Measurements from ENCODE around the gene ANKRD52.
"Not testable (repeated sequence)": the region's sequence is repeated elsewhere in the genome, so short reads cannot be mapped to it uniquely, and the experiment has no call there.

ANKRD52 gene

DNA sequence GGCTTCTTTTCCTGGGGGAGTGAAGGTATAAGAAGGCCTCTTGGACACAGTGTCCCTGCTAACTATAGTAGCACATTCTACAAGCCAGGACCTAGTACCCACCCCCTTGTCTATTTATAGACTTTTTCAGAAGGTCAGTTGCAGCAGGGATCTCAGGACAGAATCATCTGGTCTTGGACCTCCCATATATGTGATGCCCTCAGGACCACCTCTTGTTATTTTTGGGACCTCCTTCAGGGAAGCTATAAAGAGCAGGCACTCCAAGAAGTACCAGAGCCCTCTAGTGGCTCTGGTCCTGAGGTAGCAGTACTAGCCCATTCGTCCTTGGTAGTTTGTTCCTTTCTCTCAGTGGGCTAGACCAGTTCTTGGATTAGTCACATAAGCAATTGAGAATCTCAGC is 12.8 kb upstream of the ANKRD52 start:
- DNase-seq, result peak in 1 of 6 experiments; percentile 5

DNA sequence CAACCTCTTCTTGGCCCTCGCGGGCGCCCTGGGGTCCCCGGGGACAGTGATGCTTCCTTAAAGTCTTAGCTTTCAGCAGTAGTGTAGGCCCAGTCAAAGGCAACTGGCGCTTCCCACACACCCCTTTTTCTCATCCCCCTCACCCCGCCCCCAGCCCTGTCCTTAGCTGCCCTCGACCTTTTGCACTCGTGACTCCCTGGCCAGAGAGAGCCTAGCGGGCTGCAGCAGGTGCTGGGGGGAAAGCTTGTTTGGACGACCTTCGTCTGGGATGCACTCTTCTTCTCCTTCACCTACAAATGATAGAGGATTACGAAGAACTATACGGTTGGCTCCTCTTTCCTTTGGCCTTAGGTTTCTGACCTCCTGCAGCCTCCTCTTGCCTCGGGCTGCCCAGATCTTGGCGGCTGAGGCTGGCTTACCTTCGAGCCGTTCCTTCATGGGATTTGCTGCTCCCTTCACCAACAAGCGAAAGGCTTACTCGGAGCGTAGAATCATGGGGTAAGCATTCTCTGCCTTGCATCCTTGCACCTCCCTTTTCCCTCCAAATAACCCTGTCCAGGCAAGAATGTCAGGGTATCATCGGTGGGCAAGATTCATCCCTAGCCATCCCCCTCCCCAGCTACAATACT is 9.4 kb upstream of the ANKRD52 start:
- no peak for DNase-seq

DNA sequence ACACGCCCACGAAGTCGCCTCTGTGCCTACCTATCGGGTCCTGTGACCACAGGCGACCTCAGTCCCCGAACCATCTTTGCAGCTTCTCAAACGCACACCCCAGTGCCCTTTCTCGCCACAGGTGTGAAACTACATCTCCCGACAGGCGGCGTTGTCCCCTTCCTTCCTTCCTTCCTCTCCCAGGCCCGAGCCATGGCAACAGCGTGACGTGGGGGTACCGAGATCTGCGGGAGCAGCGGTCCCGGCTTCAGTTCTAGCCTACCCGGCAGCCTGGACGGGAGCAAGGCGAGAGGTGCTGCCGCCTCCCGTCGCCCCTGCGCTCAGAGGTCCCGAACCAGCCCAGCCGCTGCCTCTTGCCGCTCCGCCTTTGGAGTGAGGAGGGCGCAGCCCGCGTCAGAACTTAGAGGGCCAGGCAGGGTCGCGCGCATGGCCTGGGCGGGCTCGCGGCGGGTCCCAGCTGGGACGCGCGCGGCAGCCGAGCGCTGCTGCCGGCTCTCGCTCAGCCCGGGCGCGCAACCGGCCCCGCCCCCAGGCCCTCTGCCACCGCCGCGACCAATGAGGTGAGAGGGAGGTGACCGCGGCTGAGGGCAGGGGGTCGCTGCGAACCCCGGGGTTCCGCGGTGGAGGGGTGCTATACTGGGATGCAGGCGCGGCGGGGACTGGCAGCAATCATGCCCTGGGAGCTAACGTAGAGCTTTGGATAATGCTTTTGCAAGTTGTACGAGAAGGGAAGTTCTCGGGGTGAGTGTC is 8.7 kb upstream of the ANKRD52 start, which contains the start of gene COQ10A:
TSS of gene COQ10A (plus strand) at position 250 of the 750 bp plus-strand sequence. CDS start at position 427, 177 bp downstream.
- peak; percentile 83 to 93 (median 88) for DNase-seq

- not testable (repeated sequence) for DNase-seq
These were observed 8.0 kb upstream of the ANKRD52 start for GRCh38 chr12:56266068-56266692.

DNA sequence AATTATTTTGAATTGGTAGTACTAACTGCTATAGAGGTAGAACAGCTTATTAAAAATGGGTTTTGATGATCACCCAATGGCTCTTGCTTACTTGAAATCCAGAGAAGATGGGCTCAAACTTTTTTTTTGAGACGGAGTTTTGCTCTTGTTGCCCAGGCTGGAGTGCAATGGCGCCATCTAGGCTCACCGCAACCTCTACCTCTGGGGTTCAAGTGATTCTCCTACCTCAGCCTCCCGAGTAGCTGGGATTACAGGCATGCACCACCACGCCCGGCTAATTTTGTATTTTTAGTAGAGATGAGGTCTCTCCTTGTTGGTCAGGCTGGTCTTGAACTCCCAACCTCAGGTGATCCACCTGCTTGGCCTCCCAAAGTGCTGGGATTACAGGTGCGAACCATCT is 4.8 kb upstream of the ANKRD52 start:
- not testable (repeated sequence) for DNase-seq

- DNase-seq, result no peak
These were observed 3.5 kb upstream of the ANKRD52 start for GRCh38 chr12:56261503-56262232.

DNA sequence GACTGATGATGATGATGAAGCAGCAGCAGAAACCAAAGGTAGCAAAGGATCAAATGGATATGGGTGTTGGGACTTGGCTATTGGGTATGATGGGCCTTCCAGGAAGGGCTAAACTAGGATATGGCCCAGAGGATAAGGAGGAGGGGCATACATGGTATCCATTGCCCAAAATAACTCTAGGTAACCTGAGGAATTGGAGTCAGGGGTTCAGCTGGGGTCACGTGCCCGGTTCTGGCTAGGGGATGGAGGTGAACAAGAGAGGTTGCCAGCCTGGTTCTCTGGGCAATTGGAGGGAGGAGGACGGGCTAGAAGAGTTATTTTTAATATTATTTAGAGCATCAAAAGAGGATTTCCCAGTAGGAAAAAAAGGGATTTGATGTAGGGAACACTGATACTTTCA is 2.7 kb upstream of the ANKRD52 start:
- no peak for DNase-seq

DNA sequence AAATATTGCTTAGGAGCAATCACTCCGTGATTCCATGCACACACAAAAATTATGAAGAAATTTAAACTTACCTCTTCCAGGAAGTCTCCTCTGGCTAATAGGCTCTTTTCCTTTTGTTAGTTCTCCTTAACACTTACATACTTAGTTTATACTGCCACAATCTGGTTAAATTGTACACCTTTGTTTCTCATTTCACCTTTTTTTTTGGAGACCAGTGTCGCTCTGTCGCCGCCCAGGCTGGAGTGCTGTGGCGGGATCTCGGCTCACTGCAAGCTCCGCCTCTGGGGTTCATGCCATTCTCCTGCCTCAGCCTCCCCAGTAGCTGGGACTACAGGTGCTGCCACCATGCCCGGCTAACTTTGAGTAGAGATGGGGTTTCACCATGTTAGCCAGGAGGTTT is 2.2 kb upstream of the ANKRD52 start:
- DNase-seq, result no peak

DNA sequence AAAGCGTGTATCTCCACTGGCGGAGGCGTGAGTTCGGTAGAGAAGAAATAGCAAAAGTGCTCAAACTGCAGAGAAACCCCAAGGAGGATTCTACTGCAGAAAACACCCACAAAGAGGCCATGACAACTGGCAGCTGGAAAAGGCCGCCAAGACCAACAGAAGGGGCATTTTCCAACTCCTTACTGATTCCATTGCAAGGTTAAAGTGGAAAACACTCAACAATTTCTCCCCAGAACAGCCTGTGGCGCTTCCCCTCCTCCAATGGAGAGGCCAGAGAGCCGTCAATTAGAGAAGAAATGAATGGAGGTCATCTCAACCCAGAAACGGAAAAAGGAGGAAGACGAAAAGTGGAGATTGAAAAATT is 618 bp upstream of the ANKRD52 start:
- no peak for DNase-seq

DNA sequence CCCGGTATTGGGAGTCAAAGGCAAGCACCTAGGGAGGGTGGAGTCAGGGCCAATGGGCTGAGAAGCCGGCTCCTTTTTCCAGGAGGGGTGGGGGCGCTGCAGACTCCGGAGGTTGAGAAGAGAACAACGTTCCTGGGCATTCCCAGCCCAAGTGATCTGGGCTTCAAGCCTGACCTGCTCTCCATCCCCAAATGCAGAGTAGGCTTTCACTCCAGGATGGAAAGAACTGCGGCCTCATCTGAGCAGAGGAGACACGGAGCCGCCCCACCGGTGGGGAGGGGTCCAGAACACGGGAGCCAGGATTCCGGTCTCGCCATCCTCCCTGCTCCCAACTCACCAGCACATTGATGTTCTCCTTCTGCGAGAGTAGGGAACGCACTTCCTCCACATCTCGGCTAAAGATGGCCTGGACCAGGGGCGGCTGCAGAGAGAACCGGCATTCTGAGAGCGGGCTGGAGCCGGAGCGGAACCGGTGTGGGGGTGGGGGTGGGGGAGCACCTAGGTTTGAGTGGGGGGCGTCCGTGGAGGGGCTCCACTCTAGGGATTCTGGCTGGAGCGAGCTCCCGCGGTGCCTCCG is 605 bp downstream of the ANKRD52 start:
- DNase-seq, result peak in 1 of 6 experiments; percentile 25

DNA sequence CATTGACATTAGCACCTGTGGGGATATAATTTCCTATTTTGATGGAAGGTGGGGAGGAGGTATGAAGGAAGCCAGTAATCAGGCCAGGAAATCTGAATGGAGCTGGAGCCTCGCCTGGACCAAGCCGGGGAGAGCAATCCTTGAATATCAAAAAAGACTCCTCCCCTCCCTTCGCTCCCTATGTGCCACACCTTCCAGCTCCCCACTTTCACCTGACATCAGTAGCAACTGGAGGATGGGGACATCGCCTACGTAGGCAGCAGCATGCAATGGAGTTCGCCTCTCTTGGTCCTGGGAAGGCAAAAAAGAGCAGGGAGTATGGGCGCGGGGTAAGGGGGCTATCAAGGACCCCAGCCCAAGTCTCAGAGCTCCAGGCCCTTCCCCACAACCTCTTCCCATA is 1.1 kb downstream of the ANKRD52 start:
- no peak for DNase-seq

- DNase-seq, result no peak
These were observed 1.7 kb downstream of the ANKRD52 start for GRCh38 chr12:56256326-56256960.

DNA sequence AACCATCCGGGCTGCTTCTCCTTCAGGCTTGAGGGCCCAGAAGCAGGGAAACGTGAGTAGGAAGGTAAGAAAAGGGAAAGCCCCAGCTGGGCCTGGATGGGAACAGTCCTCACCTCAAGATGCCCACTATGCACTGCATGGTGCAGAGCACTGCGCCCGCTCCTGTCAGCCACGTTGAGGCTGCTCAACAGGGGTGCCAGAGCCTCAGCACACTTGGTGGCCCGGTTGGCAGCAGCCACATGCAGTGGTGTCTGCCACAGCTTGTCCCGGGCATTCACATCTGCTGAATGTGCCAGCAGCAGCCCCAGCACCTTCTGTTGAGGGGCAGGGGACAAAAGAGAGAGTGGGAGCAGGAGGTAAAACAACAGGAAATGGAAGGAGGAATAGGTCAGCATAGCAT is 2.5 kb downstream of the ANKRD52 start:
- DNase-seq, result no peak

DNA sequence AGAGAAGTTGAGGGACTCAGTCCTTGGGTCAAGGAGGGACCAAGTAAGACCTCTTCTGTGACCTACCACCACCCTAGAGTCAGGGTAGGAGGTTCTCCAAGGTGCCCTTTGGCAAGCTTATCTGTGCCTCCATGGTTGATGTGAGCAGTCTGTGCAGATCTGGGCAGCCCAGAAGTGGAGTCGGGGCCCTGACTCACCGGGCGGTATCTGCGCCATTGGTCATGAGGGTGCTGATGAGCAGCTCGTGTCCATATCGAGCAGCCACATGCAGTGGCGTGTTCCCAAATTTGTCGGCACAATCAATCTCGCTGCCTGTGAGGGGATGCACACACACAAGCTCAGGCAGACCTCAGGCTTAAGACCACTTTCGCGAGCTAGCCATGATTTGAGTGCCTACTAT is 5.1 kb downstream of the ANKRD52 start:
- no peak for DNase-seq

- no peak for DNase-seq
These were observed 5.5 kb downstream of the ANKRD52 start for GRCh38 chr12:56252649-56253048.

DNA sequence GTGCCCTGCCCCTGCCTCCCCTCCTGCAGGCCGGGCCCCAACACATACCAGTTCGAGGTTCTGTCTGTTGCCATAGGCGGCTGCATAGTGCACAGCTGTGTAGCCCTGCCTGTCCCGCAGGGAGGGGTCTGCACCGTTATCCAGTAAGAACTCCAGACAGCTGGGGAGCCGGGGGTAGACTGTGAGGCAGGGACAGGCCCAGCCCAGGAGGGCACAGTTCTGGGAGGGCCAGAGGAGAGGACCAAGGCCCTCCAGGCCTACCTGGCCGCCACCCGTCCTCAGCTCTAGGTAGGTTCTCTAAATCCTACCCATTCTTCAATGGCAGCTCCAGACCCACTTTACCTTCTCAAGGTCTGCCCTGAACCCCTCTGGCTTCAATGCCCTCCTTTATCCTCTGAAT is 9.5 kb downstream of the ANKRD52 start:
- DNase-seq, result no peak

DNA sequence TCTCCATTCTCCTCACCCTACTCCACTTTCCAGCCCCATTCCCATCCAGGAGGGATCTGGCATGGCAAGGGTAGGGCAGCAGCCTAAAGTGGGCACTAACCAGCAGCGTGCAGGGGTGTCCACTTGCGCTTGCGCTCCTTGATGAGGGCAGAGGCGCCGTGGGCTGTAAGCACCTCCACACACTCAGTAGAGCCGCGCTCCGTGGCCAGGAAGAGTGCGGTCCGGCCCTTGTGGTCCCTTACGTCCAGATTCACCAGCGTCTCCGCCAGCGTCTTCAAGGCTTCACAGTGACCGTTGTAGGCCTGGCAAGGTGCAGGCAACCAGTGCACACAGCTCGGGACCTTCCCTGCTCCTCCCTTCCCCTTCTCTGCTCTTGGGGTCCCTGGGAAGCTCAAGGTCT is 10.3 kb downstream of the ANKRD52 start:
- no peak for DNase-seq

DNA sequence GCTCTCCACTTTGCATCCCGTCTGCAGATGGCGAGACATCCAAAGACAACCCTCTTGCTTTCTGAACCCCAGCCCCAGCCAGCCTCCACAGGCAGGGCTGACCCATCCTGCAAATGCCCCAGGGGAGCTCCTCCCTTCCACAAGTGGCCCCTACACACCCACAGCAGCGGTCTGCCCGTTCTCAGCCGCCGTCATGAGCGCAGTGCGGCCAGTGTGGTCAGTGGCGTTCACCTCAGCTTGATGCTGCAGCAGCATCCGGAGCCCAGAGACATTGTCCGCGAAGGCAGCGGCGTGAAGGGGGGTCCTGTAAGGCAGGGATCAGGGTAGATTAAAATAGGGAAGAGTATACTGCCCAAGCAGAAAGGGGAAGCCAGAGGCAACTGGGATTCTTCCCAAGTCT is 13.7 kb downstream of the ANKRD52 start:
- no peak for DNase-seq

GRCh38 chr12:56243731-56244181 is 14.4 kb downstream of the ANKRD52 start:
- DNase-seq, result no peak

DNA sequence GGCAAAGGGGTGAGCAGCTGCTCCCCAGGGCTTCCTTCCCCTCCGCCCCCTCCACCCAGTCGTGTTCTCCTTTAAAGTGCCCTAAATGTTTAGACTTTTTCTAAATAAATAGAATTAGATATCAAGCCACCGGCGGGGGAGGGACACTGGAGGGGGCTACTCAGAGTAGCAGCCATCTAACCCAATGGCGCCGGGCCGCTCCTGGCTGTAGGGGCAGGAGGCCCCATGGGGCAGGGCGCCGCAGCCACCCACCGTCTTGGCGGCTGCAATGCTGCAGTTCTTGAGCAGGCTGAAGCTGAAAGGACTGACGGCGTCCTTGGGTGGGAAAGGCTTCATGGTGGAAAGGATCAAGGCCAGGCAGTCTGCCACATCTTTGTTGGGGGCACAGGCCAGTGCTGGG is 15.2 kb downstream of the ANKRD52 start:
- DNase-seq, result no peak

DNA sequence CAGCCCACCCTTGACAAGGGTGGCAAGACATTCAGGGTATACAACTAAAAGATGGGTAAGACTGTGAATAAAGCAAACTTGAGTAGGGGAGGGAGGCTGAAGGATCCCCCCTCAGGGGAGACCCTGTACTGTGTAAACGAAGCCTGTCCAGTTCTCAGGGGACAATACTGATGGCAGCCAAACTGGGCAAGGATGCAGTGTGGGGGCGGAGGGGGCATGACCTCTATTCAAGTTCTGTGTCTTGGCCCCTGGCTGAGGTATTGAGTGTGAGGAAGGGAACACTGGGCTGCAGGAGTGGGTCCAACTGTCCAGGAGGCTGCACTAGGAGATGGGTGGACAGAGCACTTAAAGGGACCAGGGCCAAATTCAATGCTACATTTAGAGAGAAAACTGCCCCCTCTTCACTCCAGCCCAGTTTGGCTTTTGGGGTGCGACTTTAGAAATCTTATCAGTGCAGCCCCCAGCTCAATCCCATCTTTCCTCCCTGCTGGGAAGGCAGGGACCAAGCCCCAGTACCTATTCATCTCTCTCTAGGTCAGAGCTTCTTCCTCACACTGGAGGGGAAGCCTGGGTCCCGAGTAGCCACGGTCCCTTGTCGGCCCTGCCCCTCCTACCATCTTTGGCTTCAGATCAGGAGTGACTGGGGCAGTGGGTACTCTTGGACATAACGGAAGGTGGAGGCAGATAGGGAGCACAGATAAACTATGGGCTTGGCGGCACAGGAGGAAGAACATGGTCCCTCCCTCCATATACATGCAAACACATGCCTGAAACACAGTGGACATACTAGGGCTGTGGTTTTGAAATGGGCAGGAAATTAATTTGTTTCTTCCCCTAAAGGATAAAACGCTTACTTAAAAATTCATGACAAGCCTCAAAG is 16.5 kb downstream of the ANKRD52 start:
- no peak for DNase-seq

Measured in stimulated activated naive CD4-positive, alpha-beta T cell (primary cell).